Small intestine (tissue), 7 donors: Measurements from ENCODE around the gene RIMS1. TPM values are rescaled to one million over a fixed set of nuclear protein-coding genes. Genes with fewer than 3 reads are reported as not detected.

Source experiments
- DNase-seq, 2 donors: peaks; one replicate each; pipeline versions ENCODE4 v3.0.0 to v3.0.0-alpha.2; 2013
- FAIRE-seq: peaks from 2 replicates; lab custom pipeline; 2012; peaks lifted over from hg19 to GRCh38; lab: Jason Lieb, UNC
- H3K27ac ChIP-seq, 3 donors: one replicate each; pipeline ENCODE4 v1.5.1; 2013; ENCODE audit warnings: low read length in 2 of 3, mild to moderate bottlenecking in 2 of 3, control low read depth in 1 of 3, inconsistent platforms in 1 of 3, low read depth in 1 of 3, moderate library complexity in 1 of 3
- H3K27me3 ChIP-seq, 3 donors: one replicate each; pipeline ENCODE4 v1.6.1; 2013; ENCODE audit warnings: low read length in 3 of 3, inconsistent platforms in 1 of 3; ENCODE audit not compliant: control insufficient read depth in 3 of 3, insufficient read depth in 3 of 3
- H3K36me3 ChIP-seq, 3 donors: one replicate each; pipeline ENCODE4 v1.6.1; 2013; ENCODE audit warnings: low read length in 3 of 3, inconsistent platforms in 1 of 3, low read depth in 1 of 3, mild to moderate bottlenecking in 1 of 3, moderate library complexity in 1 of 3; ENCODE audit not compliant: control insufficient read depth in 3 of 3, insufficient read depth in 2 of 3
- H3K4me1 ChIP-seq, 3 donors: one replicate each; pipeline ENCODE4 v1.6.1; 2013; ENCODE audit warnings: low read length in 2 of 3, inconsistent platforms in 1 of 3, low read depth in 1 of 3, mild to moderate bottlenecking in 1 of 3, moderate library complexity in 1 of 3; ENCODE audit not compliant: control insufficient read depth in 3 of 3, insufficient read depth in 2 of 3
- H3K4me3 ChIP-seq, 3 donors: one replicate each; pipeline ENCODE4 v1.5.1; 2013; ENCODE audit warnings: low read length in 3 of 3, control low read depth in 1 of 3, inconsistent platforms in 1 of 3, low read depth in 1 of 3, mild to moderate bottlenecking in 1 of 3, moderate library complexity in 1 of 3
- H3K9me3 ChIP-seq, 2 donors: one replicate each; pipeline ENCODE4 v1.6.1; 2013; ENCODE audit warnings: low read depth in 1 of 2, low read length in 1 of 2; ENCODE audit not compliant: control insufficient read depth in 2 of 2, insufficient read depth in 1 of 2
- WGBS, 3 donors: extraction: QIAGEN DNeasy Blood & Tissue Kit; methylation state at CpG; one replicate each; pipeline ENCODE4 v1.1.7; 2013; 5-methylcytosine and 5-hydroxymethylcytosine counted together
- polyA plus RNA-seq, 4 donors: library from polyadenylated mRNA; stranded (reverse) in 3 of 4; unstranded in 1 of 4; fragments of 200-250 nt in 3 of 4; fragments of 120-200 nt in 1 of 4; gene quantifications; one replicate each; pipeline versions ENCODE4 v1.2.1 to v1.2.3, GENCODE V29; 2013
- donor health status: healthy with polysubstance abuse.
- donor health status: control.
- donor health status: control.
- donor health status: Bipolar disorder and iron deficiency.
- donor health status: healthy.

RIMS1 gene
- polyA plus RNA-seq, 4 donors: 0.27 to 1.4 (median 0.52) TPM; not detected in 1

GRCh38 chr6:72140795-72141194 is 254.4 kb downstream of the RIMS1 start:
- FAIRE-seq: no peak

DNA sequence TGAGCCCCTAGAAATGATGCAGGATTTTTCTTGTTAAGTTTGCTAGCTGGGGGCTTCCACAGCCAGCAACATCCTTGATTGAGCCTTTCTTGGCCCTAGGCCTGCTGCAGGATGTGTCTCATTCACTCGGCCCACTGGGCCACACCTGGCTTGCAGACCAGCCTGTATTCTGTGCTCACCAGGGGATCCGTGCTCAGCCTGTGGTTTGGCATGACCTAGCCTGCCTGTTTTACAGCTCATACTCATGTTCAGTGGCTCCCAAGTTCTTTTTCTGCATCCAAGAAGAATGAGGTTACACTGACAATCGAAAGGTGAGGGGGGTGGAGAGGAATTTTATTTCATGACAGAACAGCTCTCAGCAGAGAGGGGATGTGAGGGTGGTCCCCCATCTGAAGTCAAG is 263.4 kb downstream of the RIMS1 start:
- FAIRE-seq: no peak

More at GRCh38 chr6:72140795-72141194, 254.4 kb downstream of the RIMS1 start:
- Histone ChIP-seq H3K27ac (no peak overlapping the region), H3K4me1 (no peaks in the 10 kb centered on the region), H3K4me3 (no peak overlapping the region), H3K27me3 (no peaks in the 10 kb centered on the region), H3K9me3 (peaks cover 0 to 2% of the 10 kb centered on the region in 2 donors), H3K36me3 (no peaks in the 10 kb centered on the region)
- DNase-seq: no peak

GRCh38 chr6:72151742-72152141 is 265.4 kb downstream of the RIMS1 start:
- FAIRE-seq: no peak

More for the DNA sequence above, 263.4 kb downstream of the RIMS1 start:
- Histone ChIP-seq H3K4me3 (no peak overlapping the region), H3K27me3 (no peaks in the 10 kb centered on the region), H3K4me1 (no peaks in the 10 kb centered on the region), H3K27ac (no peak overlapping the region), H3K9me3 (peaks cover 1 to 25% of the 10 kb centered on the region in 2 donors), H3K36me3 (no peaks in the 10 kb centered on the region)
- no peak for DNase-seq
- WGBS, 3 donors: 63 to 77% (median 75%) methylated on average over 3 of the region's 3 CpGs

DNA sequence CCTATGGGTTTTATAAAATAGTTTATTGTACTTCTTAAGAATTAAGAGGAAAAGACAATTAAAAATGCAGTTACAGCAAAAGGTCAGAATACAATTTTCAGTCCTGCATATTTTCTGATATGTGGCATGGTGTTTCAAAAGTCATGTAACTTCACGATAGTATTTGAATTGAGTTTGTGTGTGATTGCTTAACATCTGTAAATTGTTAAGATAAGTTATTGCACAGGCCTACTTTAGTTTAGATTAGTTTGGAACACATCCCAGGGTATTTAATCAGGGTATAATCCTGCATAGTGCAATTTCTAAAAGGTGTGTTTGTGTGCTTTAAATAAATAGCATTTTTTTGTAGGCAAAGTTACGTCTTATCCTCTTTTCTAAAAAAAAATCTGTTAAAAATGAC is 289.6 kb downstream of the RIMS1 start:
- Histone ChIP-seq H3K36me3 (no peaks in the 10 kb centered on the region), H3K27me3 (peaks cover 0 to 5% (median 0%) of the 10 kb centered on the region in 3 donors), H3K9me3 (no peaks in the 10 kb centered on the region), H3K27ac (no peak overlapping the region), H3K4me3 (no peak overlapping the region), H3K4me1 (no peaks in the 10 kb centered on the region)
- DNase-seq: no peak
- FAIRE-seq: no peak
- WGBS, 3 donors: 12 to 39% (median 27%) methylated on average over 2 of the region's 2 CpGs

More at GRCh38 chr6:72151742-72152141, 265.4 kb downstream of the RIMS1 start:
- no peak for DNase-seq
- H3K9me3 ChIP-seq: peaks cover 1 to 22% of the 10 kb centered on the region in 2 donors
- no peaks in the 10 kb centered on the region for H3K4me1 ChIP-seq
- no peaks in the 10 kb centered on the region for H3K36me3 ChIP-seq
- H3K27ac ChIP-seq: no peak overlapping the region
- no peaks in the 10 kb centered on the region for H3K27me3 ChIP-seq
- WGBS, 3 donors: 50 to 64% (median 62%) methylated on average over 2 of the region's 2 CpGs
- no peak overlapping the region for H3K4me3 ChIP-seq

GRCh38 chr6:72182337-72183246 is 296.2 kb downstream of the RIMS1 start:
- H3K4me3 ChIP-seq: peak overlapping the region in 2 of 3 donors; percentile 33 to 45
- whole genome bisulfite sequencing, 3 donors: 6 to 11% (median 10%) methylated on average over 77 to 100 of the region's 100 CpGs
- H3K36me3 ChIP-seq: no peaks in the 10 kb centered on the region
- H3K27me3 ChIP-seq: peaks cover 0 to 21% (median 6%) of the 10 kb centered on the region in 3 donors
- DNase-seq (peak; percentile 52 to 67), FAIRE-seq (no peak)
- H3K27ac ChIP-seq: no peak overlapping the region
- H3K4me1 ChIP-seq: peaks cover 0 to 6% (median 2%) of the 10 kb centered on the region in 3 donors
- H3K9me3 ChIP-seq: no peaks in the 10 kb centered on the region

DNA sequence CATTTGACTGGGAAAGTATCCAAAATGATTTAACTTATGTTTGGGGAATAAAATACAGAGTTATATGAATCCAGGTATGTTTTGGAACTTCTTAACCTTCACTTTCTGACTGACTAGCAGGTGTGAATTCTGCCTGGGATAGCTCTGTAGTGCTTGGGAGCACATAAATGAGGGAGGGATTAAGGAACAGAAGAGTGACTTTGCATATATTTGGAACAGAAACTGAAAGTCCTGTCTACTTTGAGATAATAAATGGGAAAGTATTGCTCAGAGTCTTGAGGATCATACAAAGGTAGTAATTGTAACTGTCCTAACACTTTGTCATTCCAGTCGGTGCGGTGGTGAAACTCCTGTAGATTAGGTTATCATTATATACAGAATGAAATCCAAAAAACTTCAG is 317.6 kb downstream of the RIMS1 start:
- DNase-seq: no peak
- H3K4me1 ChIP-seq: no peaks in the 10 kb centered on the region
- no peak overlapping the region for H3K4me3 ChIP-seq
- H3K9me3 ChIP-seq: no peaks in the 10 kb centered on the region
- H3K27ac ChIP-seq: no peak overlapping the region
- H3K27me3 ChIP-seq: no peaks in the 10 kb centered on the region
- H3K36me3 ChIP-seq: no peaks in the 10 kb centered on the region
- 16 to 66% (median 33%) methylated on average over 2 of the region's 2 CpGs for WGBS, 3 donors
- FAIRE-seq: no peak

DNA sequence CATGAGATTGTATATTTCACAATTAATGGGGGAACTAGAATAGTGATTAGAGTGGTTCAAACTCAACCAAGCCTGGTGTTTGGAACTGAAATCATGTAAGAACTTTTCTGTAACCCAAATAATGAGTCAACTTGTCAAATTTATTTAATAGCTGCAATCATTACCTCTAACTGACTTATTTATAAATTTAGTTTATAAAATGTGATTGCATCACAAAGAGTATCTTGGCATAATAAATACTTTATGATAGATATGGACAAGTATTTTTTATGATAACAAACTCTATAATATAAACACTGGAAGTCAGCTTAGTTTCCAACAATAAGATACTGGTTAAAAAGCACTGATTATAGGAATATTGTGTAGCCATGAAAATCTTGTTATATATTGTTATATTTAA is 319.1 kb downstream of the RIMS1 start:
- no peak overlapping the region for H3K27ac ChIP-seq
- H3K27me3 ChIP-seq: no peaks in the 10 kb centered on the region
- FAIRE-seq: no peak
- no peaks in the 10 kb centered on the region for H3K9me3 ChIP-seq
- no peaks in the 10 kb centered on the region for H3K36me3 ChIP-seq
- DNase-seq: no peak
- no peak overlapping the region for H3K4me3 ChIP-seq
- H3K4me1 ChIP-seq: no peaks in the 10 kb centered on the region

DNA sequence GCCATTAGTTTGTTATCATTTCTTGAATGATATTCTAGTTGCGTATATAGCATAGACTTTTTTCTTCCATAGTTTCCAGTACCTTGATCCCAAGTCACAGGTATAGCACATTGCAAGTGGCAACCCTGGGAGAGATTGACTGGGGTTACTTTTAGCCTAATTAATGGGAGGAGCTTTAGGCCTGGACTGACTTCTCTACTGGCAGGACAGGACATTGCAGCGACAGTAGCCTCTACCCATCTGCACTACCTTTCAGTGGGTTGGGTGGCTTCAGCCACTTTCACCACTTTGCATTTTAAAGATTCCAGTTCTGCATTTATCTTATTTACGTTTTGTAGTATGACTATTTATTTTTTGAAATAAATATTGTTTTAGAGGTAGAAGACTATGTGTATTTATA is 320.3 kb downstream of the RIMS1 start:
- WGBS, 3 donors: 70 to 74% (median 71%) methylated on average over 3 of the region's 3 CpGs
- H3K4me1 ChIP-seq: no peaks in the 10 kb centered on the region
- no peaks in the 10 kb centered on the region for H3K9me3 ChIP-seq
- no peak overlapping the region for H3K4me3 ChIP-seq
- H3K27me3 ChIP-seq: no peaks in the 10 kb centered on the region
- DNase-seq (no peak), FAIRE-seq (no peak)
- no peaks in the 10 kb centered on the region for H3K36me3 ChIP-seq
- H3K27ac ChIP-seq: no peak overlapping the region
